NCI-H1105 (cell line): ENCODE results near the gene NETO2.
"Not testable (repeated sequence)": the region's sequence is repeated elsewhere in the genome, so short reads cannot be mapped to it uniquely, and the experiment has no call there.

Experiments
- DNase-seq: peaks from one replicate; lab custom pipeline; 2025; lab: John Stamatoyannopoulos, UW

NETO2 gene

DNA sequence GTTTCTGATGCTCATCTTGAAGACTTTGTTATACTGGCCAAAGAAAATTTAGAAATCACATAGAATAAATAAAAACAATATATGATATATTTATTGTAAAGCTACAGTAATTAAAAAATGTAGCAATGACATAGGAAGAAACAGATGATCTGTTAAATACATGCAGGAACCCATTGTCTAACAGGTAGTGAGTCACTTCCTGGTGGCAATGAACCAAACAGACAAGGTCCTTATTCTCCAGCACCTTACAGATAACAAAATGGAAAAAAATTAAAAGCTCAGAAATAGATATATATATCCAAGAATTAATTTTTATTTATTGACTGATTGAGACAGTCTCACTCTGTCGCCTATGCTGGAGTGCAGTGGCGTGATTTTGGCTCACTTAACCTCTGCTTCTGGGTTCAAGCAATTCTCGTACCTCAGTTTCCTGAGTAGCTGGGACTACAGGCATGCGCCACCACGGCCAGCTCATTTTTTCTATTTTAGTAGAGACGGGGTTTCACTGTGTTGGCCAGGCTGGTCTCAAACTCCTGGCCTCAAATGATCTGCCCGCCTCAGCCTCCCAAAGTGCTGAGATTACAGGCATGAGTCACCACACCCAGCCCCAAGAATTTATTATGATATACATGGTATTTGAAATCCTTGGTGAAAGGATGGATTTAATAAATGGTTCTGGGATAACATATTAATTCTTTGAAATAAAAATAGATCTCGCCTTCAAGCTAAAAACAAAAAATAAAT lies 7.5 kb downstream of the NETO2 start:
- no peak for DNase-seq

DNA sequence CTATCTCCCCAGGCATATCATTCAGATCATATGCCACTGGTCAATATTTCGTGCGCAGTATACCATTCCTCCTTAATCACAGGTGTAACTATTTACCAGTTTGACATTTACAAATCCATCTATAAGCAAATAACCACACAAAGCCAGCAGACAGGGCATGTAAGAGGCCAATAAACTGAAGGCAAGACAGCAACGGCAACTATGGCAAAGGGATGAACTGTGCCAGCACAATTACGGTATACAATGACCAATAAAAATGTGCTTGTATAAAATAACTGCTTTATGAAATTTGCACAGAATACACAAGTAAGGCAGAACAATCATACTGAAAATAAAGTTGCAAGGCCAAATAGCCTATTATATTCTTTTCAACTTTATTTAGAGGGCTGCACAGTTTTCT lies 9.2 kb downstream of the NETO2 start:
- DNase-seq: no peak

DNA sequence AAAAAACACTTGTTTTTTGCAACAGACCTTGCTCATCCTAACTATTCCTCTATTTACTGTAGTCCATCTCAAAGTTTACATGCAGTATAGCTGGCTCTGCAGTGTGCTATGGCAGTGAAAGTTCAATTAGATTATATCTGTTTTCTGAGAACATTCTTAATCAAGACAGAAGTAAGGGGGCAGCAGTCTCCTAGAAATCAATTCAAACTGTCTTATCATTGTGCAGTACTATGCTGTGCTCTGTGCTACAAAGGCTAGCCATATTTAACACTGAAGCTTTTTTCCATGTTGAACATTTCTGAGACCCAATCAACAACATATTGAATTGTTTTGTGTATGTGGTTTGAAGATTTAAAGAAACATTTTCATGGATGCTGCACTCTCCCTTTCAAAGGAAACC lies 11.4 kb downstream of the NETO2 start:
- DNase-seq: no peak

DNA sequence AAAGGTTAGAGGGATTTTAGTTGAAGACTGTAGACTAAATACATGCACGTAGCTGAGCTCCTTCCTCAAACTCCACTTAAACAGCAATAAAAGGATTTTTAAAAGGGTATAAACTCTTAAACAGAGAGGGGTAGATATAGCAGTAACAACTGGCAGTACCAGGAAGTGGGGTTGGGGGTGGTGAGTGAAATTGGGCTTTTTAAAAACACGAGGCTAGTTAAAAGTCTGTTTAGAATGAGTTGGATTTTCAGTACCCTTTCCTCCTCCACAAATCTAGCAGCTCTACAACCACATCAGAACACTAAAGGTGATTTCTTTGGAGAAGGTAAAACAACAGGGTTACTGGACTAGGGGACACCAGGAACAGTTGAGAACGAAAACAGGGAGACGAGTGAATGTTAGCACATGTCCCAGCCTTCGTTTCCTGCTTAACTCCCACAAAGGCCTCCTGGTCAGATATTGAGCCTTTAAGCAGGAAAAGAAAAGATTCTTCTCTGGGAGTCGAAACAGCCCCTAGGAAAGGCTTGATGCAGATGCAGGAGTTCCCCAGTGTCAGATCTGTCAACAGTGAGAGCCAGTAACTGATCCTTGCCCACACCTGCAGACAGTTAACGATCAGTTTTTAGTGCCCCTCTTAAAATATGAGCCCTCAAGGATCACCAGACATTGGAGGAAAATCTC lies 13.8 kb downstream of the NETO2 start:
- no peak for DNase-seq

DNA sequence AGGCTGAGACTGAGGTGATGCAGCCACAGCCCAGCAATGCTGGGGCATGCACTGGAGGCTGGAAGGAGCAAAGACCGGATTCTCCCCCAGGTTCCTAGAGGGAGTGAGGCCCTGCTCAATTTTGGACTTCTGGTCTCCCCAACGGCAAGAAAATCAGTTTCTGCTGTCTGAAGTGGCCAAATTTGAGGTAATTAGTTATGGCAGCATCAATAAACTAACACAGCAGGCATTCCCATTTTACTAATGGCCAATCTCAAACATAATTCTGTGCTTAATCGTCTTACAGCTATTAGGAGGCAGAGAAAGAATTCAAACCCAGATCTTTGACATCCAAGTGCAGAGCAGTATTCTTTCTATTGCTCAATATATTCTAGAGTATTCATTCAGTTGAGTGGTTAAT lies 16.2 kb downstream of the NETO2 start:
- DNase-seq: no peak

DNA sequence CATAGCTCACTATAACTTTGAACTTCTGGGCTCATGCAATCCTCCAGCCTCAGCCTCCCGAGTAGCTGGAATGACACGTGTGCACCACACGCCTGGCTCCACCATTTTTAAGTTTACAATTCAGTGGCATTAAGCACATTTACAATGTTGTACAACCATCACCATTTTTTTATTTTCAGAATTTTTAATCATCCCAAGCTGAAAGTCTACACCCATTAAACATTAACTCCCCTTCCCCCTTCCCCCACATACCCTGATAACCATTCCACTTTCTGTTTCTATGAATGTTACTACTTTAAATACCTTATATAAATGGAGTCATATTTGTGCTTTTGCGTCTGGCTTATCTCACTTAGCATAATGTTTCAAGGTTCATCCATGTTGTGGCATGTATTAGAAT lies 18.0 kb downstream of the NETO2 start:
- DNase-seq: no peak

DNA sequence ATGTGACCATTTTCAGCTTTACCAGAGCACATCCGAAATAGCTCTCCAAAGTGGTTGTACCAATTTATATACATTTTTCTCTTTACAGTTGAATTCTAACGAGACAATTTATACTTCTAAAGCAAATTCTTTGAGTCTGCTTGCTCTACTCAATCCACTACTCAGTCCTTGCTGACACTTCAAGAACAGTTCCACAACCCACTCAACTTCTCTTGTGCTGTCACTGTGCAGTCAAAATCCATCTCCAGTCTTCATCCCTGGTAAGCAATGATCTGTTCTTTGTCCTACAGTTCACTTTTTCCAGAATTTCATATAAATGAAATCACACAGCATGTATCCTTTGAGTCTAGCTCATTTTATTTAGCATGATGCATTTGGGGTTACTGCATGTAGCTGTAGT lies 30.6 kb downstream of the NETO2 start:
- no peak for DNase-seq

DNA sequence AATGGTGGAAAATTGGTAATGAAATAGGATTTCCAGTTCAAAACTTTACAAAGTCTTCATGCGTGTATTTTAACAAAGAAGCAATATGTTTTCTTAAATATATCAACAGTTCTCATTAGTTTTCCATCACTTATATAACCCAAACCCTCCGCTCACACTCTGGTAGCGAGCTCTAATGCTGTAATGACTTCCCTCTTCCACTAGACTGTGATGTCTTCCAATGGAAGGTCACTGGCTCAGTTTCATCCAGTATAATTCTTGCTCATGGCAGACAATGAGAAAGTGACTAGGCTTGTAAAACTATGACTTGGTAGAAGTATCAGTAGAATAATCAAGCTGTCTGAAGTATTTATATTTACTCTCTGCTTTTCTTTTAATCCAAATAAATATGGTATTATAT lies 32.8 kb downstream of the NETO2 start:
- no peak for DNase-seq

DNA sequence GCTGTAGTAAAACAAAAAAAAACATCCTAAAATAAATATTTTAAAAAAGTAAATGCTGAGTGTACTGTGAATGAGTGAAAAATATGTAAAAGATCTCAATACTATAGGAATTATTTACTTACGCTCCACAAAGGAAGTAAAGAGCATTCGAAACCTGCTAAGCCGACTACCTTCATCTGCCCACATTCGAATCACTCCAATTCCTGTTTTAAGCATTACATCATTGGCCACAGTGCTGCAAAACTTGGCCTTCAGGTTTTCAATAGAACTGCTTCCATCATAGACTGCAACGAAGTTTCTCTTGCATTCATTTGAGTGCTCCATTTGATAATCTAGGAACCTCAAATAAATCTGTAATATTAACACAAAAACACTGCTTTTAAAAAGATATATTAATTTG lies 34.4 kb downstream of the NETO2 start:
- no peak for DNase-seq

DNA sequence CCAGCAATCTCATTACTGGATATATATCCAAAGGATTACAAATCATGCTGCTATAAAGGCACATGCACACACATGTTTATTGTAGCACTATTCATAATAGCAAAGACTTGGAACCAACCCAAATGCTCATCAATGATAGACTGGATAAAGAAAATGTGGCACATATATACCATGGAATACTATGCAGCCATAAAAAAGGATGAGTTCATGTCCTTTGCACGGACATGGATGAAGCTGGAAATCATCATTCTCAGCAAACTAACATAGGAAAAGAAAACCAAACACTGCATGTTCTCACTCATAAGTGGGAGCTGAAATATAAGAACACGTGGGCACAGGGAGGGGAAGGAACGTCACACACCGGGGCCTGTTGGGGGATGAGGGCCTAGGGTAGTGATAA lies 40.8 kb downstream of the NETO2 start:
- not testable (repeated sequence) for DNase-seq

DNA sequence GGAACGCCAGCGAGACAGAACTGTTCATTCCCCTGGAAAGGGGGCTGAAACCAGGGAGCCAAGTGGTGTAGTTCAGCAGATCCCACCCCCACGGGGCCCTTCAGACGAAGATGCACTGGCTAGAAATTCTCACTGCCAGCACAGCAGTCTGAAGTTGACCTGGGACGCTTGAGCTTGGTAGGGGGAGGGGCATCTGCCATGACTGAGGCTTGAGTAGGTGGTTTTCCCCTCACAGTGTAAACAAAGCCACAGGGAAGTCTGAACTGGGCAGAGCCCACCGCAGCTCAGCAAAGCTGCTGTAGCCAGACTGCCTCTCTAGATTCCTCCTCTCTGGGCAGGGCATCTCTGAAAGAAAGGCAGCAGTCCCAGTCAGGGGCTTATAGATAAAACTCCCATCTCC lies 46.6 kb downstream of the NETO2 start:
- DNase-seq: not testable (repeated sequence)

DNA sequence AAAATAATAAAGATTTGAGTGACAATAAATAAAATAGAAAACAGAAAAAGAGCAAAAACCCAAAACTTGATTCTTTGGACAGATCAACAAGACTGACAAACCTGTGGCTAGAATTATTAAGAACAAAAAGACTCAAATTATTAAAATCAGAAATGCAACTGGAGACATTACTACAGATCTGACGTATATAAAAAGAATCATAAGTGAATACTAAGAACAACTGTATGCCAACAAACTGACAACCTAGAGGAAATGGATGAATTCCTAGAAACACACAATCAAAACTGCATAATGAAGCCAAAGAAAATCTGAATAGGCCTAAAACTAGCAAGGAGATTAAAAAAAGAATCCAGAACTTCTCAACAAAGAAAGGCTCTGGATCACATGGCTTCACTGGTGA lies 47.4 kb downstream of the NETO2 start:
- no peak for DNase-seq

DNA sequence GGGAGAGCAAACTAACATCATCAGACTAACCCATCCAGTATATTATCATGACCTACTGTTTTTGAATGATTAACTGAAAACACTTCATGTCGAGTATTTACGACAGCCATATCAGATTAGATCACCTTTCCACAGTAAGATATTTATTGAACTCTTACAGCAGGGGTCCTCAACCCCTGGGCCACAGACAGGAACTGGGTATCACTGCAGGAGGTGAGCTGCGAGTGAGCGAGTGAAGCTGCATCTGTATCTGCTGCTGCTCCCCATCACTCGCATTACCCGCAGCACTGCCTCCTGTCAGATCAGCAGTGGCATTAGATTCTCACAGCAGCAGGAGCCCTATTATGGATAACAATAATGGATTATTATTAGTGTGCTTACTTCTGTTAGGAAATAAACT lies 59.5 kb downstream of the NETO2 start:
- no peak for DNase-seq

DNA sequence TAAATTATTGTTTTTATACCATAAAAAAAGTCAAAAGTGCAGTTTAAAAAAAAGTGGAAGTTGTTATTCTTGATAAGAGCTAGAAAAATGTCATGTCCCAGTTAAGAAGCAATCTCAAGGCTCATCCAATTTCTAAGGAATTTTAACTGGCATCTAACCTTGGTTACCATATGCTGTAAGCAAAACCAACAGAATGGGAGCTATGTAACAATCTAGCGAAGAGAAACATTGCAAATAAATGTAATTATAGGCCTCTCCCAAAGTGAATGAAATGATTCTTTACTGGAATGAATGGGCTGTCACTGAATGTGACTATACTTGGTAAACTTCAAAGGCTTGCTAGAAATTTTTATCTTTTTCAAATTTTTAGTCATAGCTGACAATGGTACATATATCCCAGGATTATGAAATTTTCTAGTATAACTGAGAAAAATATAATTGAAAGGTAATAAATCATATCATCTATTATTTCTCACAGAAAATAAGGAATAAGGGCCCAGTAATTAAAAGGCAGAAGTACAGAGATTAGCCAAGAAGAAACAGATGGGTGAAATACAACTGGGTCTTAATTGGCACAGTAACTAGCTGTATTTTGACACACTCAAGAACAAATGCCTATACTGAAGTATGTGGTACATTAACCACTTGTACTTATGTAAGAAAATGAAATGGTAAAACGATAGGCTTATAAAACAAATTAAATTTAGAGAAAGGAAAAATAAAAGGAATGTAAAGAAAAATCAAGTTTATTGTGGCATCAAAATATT lies 61.5 kb downstream of the NETO2 start:
- no peak for DNase-seq

DNA sequence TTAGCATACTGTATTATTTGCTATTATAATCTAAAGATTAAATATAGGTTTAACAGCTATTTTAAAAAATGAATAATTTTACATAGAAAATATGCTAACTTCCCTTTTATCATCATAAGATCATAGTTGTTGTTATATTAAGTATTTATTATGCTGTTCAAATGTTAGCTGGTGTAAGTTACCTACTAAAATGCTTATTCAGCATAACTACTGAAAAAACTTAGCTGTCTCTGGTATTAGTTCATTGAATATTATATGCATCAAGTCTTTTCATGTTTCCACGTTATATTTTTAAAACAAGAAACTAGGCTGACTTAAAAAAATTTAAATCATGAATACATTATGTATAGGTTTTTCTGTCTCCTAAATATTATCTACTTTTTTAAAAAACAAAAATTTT lies 62.6 kb downstream of the NETO2 start:
- no peak for DNase-seq

DNA sequence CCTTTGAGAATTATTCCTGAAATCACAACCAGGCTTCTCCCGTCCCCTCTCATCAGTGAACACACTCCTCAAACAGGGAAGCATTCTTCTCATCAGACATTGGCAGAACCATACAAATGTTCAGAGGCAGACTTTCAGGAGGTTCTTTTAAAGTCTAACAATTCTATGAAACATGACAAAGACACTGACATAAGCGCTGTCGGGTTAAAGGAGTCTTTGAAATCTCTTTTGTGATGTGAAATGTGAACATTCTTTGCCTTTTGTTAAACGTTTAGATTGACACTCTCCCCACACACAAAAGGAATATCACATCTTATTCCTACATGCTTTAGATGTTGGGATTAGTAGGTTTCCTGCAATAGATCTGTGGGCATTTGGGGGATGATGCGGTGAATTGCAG lies 63.9 kb downstream of the NETO2 start:
- DNase-seq: no peak

DNA sequence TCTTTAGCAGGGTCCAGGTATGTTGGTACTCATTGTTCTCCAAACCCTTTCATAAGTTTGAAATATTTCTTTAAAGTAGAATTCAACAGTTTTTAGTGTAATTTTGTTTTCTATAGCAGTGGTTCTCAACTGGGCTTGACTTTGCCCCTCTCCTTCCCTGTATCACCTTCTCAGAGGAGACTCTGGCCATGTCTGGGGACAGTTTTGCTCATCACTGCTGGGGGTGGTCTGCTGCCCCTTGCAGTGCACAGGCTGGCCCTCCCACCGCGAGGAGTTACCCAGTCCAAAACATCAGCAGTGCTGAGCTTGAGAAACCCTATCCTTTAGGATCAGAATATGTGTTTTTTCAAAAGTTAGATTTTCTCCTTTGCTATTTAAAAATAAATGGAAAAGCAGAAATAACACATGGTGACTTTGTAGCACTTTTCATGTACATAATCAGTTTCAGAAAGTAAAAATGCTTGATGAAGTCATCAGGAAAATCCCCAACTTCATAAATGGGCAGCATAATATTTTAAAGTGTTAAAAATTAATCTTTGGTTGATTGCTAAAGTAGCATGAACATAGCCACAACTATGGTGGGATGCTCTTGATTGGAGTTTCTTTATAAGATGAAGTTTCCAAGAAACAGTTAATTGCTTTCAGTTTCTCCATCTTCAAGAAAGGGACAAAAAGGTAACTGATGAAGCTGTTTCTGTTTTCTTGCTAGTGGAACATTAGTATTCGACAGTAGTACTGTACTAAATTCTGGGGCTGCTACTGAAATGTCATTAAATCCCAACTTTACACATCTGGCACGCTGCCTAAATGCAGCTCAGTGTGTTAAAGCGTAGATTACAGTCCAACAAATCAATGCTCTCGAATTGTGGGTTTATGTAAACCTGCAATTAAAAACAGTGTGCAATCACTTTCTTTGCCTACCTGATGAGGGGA lies 70.3 kb downstream of the NETO2 start:
- no peak for DNase-seq

DNA sequence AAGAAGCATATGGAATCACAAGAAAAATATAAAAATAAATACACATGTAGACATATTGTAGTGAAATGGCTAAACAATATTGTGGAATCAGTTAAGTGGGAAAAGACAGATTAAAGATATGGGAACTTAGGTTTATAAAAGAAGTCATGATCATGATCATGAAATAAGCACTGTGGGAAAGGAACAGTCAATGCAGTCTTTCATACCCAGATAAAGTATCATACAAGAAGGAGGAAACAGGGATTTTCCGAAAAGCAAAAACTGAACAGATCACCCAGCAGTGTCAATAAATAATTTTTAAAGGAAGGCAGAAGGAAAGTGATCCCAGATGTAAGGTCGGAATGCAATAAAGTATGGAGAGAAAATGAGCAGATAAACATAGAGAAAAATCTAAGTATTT lies 71.6 kb downstream of the NETO2 start:
- DNase-seq: no peak

DNA sequence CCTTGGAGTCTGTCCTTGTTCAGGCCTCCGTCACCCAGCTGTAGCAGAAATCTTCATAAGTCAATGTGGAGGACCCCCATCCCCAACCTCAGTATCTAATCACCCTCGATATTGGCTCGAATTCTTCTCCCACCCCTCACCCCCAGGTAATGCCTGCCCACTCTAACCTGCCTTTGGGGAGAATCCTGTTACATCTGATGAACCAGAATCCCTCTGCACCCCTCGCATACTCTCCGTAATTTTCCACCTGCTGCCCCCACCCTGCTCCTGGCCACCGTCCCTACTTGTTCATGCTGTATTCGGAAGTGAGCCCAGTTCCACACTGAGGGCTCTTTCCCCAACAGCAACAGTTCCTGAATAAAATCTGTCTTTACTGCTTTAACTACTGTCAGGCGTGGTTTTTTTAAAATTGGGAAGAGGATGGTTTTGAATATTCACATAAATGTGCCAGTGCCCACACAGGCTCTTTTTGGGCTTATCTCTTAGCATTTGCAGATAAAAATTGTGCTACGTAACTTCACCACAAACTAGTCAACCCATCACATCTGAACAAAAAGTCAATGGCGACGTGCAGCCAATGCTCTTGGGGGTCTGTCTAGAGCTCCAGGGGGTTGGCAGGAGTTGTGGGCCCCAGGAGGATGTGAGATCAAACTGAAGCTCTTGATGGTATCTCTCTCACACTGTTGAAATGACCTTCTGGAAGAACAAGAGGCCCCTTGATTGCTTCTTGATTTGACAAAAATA lies 73.7 kb downstream of the NETO2 start:
- DNase-seq: no peak

DNA sequence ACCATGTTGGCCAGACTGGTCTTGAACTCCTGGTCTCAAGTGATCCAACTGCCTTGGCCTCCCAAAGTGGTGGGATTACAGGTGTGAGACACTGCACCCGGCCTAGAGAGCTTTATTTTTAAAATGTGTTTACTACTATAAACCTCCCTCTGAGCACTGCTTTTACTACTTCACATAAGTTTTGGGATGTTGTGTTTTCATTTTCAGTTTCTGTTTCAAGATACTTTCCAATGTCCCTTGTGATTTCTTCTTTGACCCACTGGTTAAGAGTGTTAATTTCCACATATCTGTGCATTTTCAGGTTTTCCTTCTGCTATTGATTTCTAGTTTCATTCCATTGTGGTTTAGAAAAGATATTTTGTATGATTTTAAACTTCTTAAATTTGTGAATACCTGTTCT lies 74.4 kb downstream of the NETO2 start:
- DNase-seq: no peak

DNA sequence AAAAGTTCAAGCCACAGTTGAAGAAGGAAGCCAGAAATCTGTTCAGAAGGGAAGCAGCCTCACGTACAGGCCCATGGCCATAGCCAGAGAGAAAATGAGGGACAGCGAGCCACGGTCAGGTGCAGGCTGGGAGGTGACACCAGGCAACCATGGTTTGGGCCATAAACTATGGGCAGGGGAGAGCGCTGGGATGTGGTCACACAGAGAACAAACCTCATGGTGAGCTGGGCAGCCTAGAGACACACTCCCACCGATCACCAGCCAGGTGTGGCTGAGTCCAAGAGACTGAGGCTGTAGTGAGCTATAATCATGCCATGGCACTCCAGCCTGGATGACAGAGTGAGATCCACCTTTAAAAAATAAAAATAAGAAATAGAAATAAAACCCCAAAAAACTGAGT lies 76.5 kb downstream of the NETO2 start:
- DNase-seq: no peak
